H1 (cell line): Measurements from ENCODE around the gene KCNJ16. TPM values are rescaled to one million over a fixed set of nuclear protein-coding genes. Genes with fewer than 3 reads are reported as not detected.

Source experiments
- CTCF ChIA-PET: fragments of 300-600 bp; sonication (Branson Sonifier 250); formaldehyde crosslinking; loops from one replicate; lab custom pipeline; 2021; ENCODE audit not compliant: partially characterized antibody; lab: Charles Lee
- POLR2A ChIA-PET: fragments of 300-600 bp; sonication (Branson Sonifier 250); formaldehyde crosslinking; loops from one replicate; lab custom pipeline; 2021; ENCODE audit warnings: inconsistent platforms; ENCODE audit not compliant: partially characterized antibody; lab: Charles Lee
- DNase-seq, 2 experiments: peaks; one replicate each; pipeline versions ENCODE4 v3.0.0 to v3.0.0-alpha.2; 2010 to 2022; ENCODE audit warnings: low spot score in 2 of 2, low read depth in 1 of 2, mixed read lengths in 1 of 2
- FAIRE-seq: peaks from 2 replicates; lab custom pipeline; 2011; peaks lifted over from hg19 to GRCh38; lab: Jason Lieb, UNC
- H2AFZ ChIP-seq: 2 replicates; pipeline ENCODE4 v1.8.1; 2012; ENCODE audit warnings: low read length, inconsistent platforms
- H2AK5ac ChIP-seq: 2 replicates; pipeline ENCODE4 v1.6.1; 2013; ENCODE audit warnings: low read depth, low read length
- H2BK120ac ChIP-seq: replicated peaks from 2 replicates; pipeline ENCODE3; 2013; ENCODE audit warnings: low read depth, low read length, inconsistent platforms
- H2BK12ac ChIP-seq: 2 replicates; pipeline ENCODE4 v1.6.1; 2013; ENCODE audit warnings: low read depth, low read length
- H2BK15ac ChIP-seq: 2 replicates; pipeline ENCODE4 v1.6.1; 2013; ENCODE audit warnings: low read length
- H2BK20ac ChIP-seq: 2 replicates; pipeline ENCODE4 v1.6.1; 2013; ENCODE audit warnings: low read length
- H2BK5ac ChIP-seq: 2 replicates; pipeline ENCODE4 v1.6.1; 2013; ENCODE audit warnings: low read depth, low read length
- H3K14ac ChIP-seq: 2 replicates; pipeline ENCODE4 v1.6.1; 2013; ENCODE audit warnings: inconsistent platforms; ENCODE audit not compliant: insufficient read length
- H3K18ac ChIP-seq: 2 replicates; pipeline ENCODE4 v1.6.1; 2013; ENCODE audit warnings: low read length; ENCODE audit errors: extremely low read depth
- H3K23ac ChIP-seq: 2 replicates; pipeline ENCODE4 v1.6.1; 2013; ENCODE audit warnings: inconsistent platforms; ENCODE audit not compliant: insufficient read length
- H3K23me2 ChIP-seq: 2 replicates; pipeline ENCODE4 v1.6.1; 2013; ENCODE audit warnings: low read depth, low read length
- H3K27ac ChIP-seq: 2 replicates; pipeline ENCODE4 v1.6.1; 2011; ENCODE audit warnings: low read depth, low read length, inconsistent platforms
- H3K27me3 ChIP-seq, 4 experiments: replicated peaks in 1 of 4; 1 replicate in 1 of 4; 2 replicates in 3 of 4; pipeline versions ENCODE4 v1.6.1 to v1.8.1; 2011 to 2013; ENCODE audit warnings: low read length in 3 of 4, mild to moderate bottlenecking in 3 of 4, inconsistent platforms in 2 of 4, mixed read lengths in 2 of 4, moderate library complexity in 1 of 4; ENCODE audit not compliant: control insufficient read depth in 3 of 4, insufficient read depth in 3 of 4; ENCODE audit errors: extremely low read depth in 1 of 4
- H3K36me3 ChIP-seq, 4 experiments: 2 replicates each; pipeline versions ENCODE4 v1.6.1 to v1.8.1; 2011 to 2013; ENCODE audit warnings: mild to moderate bottlenecking in 4 of 4, low read length in 3 of 4, moderate library complexity in 2 of 4, control low read depth in 1 of 4, inconsistent platforms in 1 of 4; ENCODE audit not compliant: insufficient read depth in 4 of 4, control insufficient read depth in 2 of 4
- H3K4ac ChIP-seq: replicated peaks from 2 replicates; pipeline ENCODE3; 2013; ENCODE audit warnings: low read length, low read depth, mixed read lengths, inconsistent platforms; ENCODE audit not compliant: insufficient read length
- H3K4me1 ChIP-seq, 4 experiments: replicated peaks in 1 of 4; 1 replicate in 1 of 4; 2 replicates in 3 of 4; pipeline versions ENCODE4 v1.6.1 to v1.8.1; 2011 to 2013; ENCODE audit warnings: low read length in 3 of 4, inconsistent platforms in 2 of 4, mixed read lengths in 1 of 4; ENCODE audit not compliant: insufficient read depth in 4 of 4, control insufficient read depth in 3 of 4
- H3K4me2 ChIP-seq, 2 experiments: 2 replicates each; pipeline versions ENCODE4 v1.6.1 to v1.8.1; 2011 to 2013; ENCODE audit warnings: low read depth in 2 of 2, low read length in 2 of 2, control low read depth in 1 of 2, inconsistent platforms in 1 of 2, mild to moderate bottlenecking in 1 of 2; ENCODE audit not compliant: insufficient read depth in 1 of 2
- H3K4me3 ChIP-seq, 4 experiments: fragments of 200-600, 300-600 bp in 1 of 4; sonication (generic), shearing (Covaris generic), sonication (Bioruptor Twin) in 1 of 4; 2 replicates each; pipeline versions ENCODE4 v1.5.1 to v1.8.1; 2011 to 2016; ENCODE audit warnings: low read length in 4 of 4, low read depth in 3 of 4, control low read depth in 2 of 4, inconsistent platforms in 2 of 4, mild to moderate bottlenecking in 2 of 4, mixed read lengths in 1 of 4, moderate library complexity in 1 of 4; ENCODE audit not compliant: insufficient read depth in 2 of 4; ENCODE audit errors: extremely low read depth in 1 of 4
- H3K56ac ChIP-seq: replicated peaks from 2 replicates; pipeline ENCODE3; 2013; ENCODE audit warnings: low read depth, mild to moderate bottlenecking, mixed read lengths, low read length, inconsistent platforms; ENCODE audit not compliant: insufficient read length
- H3K79me1 ChIP-seq: 2 replicates; pipeline ENCODE4 v1.6.1; 2013; ENCODE audit warnings: low read depth, low read length, control low read depth
- H3K79me2 ChIP-seq, 2 experiments: 2 replicates each; pipeline versions ENCODE4 v1.6.1 to v1.8.1; 2012 to 2013; ENCODE audit warnings: low read length in 2 of 2, mild to moderate bottlenecking in 2 of 2, inconsistent platforms in 1 of 2; ENCODE audit not compliant: insufficient read depth in 2 of 2, control insufficient read depth in 1 of 2
- H3K9ac ChIP-seq, 4 experiments: replicated peaks in 1 of 4; 1 replicate in 1 of 4; 2 replicates in 3 of 4; pipeline versions ENCODE4 v1.6.1 to v1.8.1; 2011 to 2013; ENCODE audit warnings: low read depth in 3 of 4, low read length in 3 of 4, control low read depth in 2 of 4, mild to moderate bottlenecking in 2 of 4, moderate library complexity in 2 of 4, inconsistent platforms in 1 of 4; ENCODE audit errors: extremely low read depth in 1 of 4
- H3K9me3 ChIP-seq, 2 experiments: 2 replicates each; pipeline versions ENCODE4 v1.6.1 to v1.8.1; 2012 to 2013; ENCODE audit warnings: mild to moderate bottlenecking in 2 of 2, moderate library complexity in 2 of 2, control low read depth in 1 of 2, inconsistent platforms in 1 of 2, low read depth in 1 of 2, low read length in 1 of 2, mixed read lengths in 1 of 2; ENCODE audit not compliant: insufficient read depth in 2 of 2
- H4K20me1 ChIP-seq, 2 experiments: replicated peaks in 1 of 2; 2 replicates each; pipeline versions ENCODE3 to v1.8.1; 2011 to 2013; ENCODE audit warnings: inconsistent platforms in 2 of 2, low read length in 2 of 2, mild to moderate bottlenecking in 1 of 2; ENCODE audit not compliant: insufficient read depth in 2 of 2, control insufficient read depth in 1 of 2
- H4K5ac ChIP-seq: 2 replicates; pipeline ENCODE4 v1.6.1; 2013; ENCODE audit warnings: low read length, low read depth, mixed read lengths, inconsistent platforms; ENCODE audit not compliant: insufficient read length
- H4K8ac ChIP-seq: 2 replicates; pipeline ENCODE4 v1.8.0; 2013; ENCODE audit warnings: mild to moderate bottlenecking, moderate library complexity, low read length, inconsistent platforms; ENCODE audit not compliant: insufficient read depth; ENCODE audit errors: extremely low read depth
- H4K91ac ChIP-seq: replicated peaks from 2 replicates; pipeline ENCODE3; 2013; ENCODE audit warnings: low read length, mixed read lengths, inconsistent platforms; ENCODE audit not compliant: insufficient read length
- EGR1 ChIP-seq: IDR thresholded peaks from 2 replicates; pipeline ENCODE4 v1.6.1; 2011; ENCODE audit warnings: low read depth, low read length, borderline replicate concordance
- JUN ChIP-seq: IDR thresholded peaks from 2 replicates; pipeline ENCODE4 v1.6.1; 2011; ENCODE audit warnings: low read depth, mild to moderate bottlenecking, improper control_type of control experiment, low read length
- KDM1A ChIP-seq: fragments of 200-600, 300-600 bp; sonication (generic); IDR thresholded peaks from 2 replicates; pipeline ENCODE4 v1.7.1; 2016; ENCODE audit warnings: mild to moderate bottlenecking, low read length, borderline replicate concordance
- KDM4A ChIP-seq: IDR thresholded peaks from one replicate; pipeline ENCODE4 v1.7.1; 2012; ENCODE audit warnings: low read depth, mild to moderate bottlenecking, moderate library complexity, low read length, inconsistent platforms; ENCODE audit not compliant: severe bottlenecking
- WGBS, 2 experiments: shearing (Covaris generic) in 1 of 2; methylation state at CpG; one replicate each; pipeline versions ENCODE4 v1.1.6 to v1.1.7; 2013 to 2015; ENCODE audit warnings: low lambda C conversion rate in 2 of 2, mixed read lengths in 2 of 2, inconsistent platforms in 1 of 2, low coverage in 1 of 2, missing lambda C conversion rate in 1 of 2; ENCODE audit not compliant: insufficient replicate concordance in 2 of 2, insufficient coverage in 1 of 2, insufficient read length in 1 of 2; ENCODE audit errors: extremely low coverage in 1 of 2, missing lambda C conversion rate in 1 of 2; 5-methylcytosine and 5-hydroxymethylcytosine counted together
- polyA plus RNA-seq, 7 experiments: library from polyadenylated mRNA; depleted of rRNA in 3 of 7; stranded (reverse) in 5 of 7; unstranded in 2 of 7; fragments of >200 nt in 5 of 7; fragments of 200-250 nt in 2 of 7; gene quantifications; 1 replicate in 5 of 7; 2 replicates in 1 of 7; 4 replicates in 1 of 7; pipeline versions ENCODE4 v1.2.1 to v1.2.3, GENCODE V29; 2011 to 2013; ENCODE audit warnings: missing spikeins in 2 of 7, mixed read lengths in 2 of 7
- total RNA-seq: library from RNA; stranded (reverse); fragmentation: NEBNext Ultra II Directional; extraction: Animal tissue kit (Norgen Biotek cat#: 25700); gene quantifications from 2 replicates; pipeline ENCODE4 v1.2.1, GENCODE V29; 2021

Gene KCNJ16
- total and polyA plus RNA-seq, 2 of the 8 experiments (the other 6 are each of a cell fraction or from before 2014, with no cell fraction given) = not detected

DNA sequence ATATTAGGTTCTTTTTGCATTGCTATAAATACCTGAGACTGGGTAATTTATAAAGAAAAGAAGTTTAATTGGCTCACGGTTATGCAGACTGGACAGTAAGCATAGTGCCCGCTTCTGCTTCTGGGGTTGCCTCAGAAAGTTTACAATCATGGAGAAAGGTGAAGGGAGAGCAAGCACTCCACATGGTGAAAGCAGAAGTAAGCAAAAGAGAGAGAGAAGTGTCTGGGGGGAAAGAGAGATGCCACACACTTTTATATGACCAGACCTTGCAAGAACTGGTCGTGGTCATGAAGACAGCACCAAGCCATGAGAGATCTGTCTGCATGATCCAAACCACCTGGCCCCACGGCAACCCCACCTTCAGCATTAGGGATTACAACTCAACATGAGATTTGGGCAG is 45.4 kb downstream of the KCNJ16 start:
- ChIA-PET POLR2A (no interaction called here), CTCF (no interaction called here)
- no peak overlapping the region for H3K18ac ChIP-seq
- H4K91ac ChIP-seq = no peak overlapping the region
- no peaks in the 10 kb centered on the region for H3K4me1 ChIP-seq
- H2BK15ac ChIP-seq = no peak overlapping the region
- no peaks in the 10 kb centered on the region for H3K36me3 ChIP-seq
- no peaks in the 10 kb centered on the region for H3K23me2 ChIP-seq
- DNase-seq = no peak
- no peaks in the 10 kb centered on the region for H3K79me2 ChIP-seq
- no peak overlapping the region for H2BK5ac ChIP-seq
- no peak overlapping the region for H3K14ac ChIP-seq
- no peaks in the 10 kb centered on the region for H4K20me1 ChIP-seq
- H2AFZ ChIP-seq = no peak overlapping the region
- no peak overlapping the region for H3K23ac ChIP-seq
- H2BK12ac ChIP-seq = no peak overlapping the region
- peaks cover 10 to 12% of the 10 kb centered on the region in 2 experiments; a peak in 2 of 4 replicates for H3K9me3 ChIP-seq
- TF ChIP-seq JUN = no peak
- no peak for TF ChIP-seq KDM1A
- no peak for TF ChIP-seq EGR1
- no peak for TF ChIP-seq KDM4A
- WGBS, 2 experiments = 96% methylated on average over 4 of the region's 4 CpGs; no CpG with 5 or more reads in 1 of the 2 experiments
- no peak overlapping the region for H4K8ac ChIP-seq
- no peaks in the 10 kb centered on the region for H3K79me1 ChIP-seq
- H3K27me3 ChIP-seq = no peaks in the 10 kb centered on the region
- H3K4me3 ChIP-seq = no peak overlapping the region
- H2BK20ac ChIP-seq = no peak overlapping the region
- H3K4me2 ChIP-seq = no peak overlapping the region
- no peak overlapping the region for H3K56ac ChIP-seq
- H3K27ac ChIP-seq = no peak overlapping the region
- no peak overlapping the region for H3K4ac ChIP-seq
- no peak overlapping the region for H2AK5ac ChIP-seq
- H2BK120ac ChIP-seq = no peak overlapping the region
- no peak for FAIRE-seq
- H4K5ac ChIP-seq = no peak overlapping the region
- H3K9ac ChIP-seq = no peak overlapping the region
